DMS79 (cell line): ENCODE results near the gene SAP130.

Source experiments
- DNase-seq: peaks from one replicate; lab custom pipeline; 2025; lab: John Stamatoyannopoulos, UW

Gene SAP130

DNA sequence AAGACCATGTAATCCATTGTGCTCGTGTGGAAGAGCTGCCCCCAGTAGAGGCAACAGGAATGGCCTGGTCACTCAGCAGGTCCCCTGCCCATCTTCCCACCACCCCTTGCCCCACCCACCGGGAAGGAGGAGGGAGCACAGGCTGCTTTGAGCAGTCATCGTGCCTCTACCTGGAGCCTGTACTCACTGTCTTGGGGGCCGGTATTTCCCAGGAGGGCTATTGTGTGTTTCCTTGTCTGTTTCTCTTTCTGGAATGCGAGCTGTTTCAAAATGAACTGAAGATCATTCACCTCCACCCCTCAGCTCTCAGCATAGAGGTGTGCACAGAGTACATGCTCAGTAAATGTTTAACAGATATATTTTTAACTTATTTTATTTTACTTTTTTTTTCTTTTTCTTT, 134.4 kb downstream of the SAP130 start:
- DNase-seq, result no peak

GRCh38 chr2:127893033-127893432, 134.8 kb downstream of the SAP130 start:
- DNase-seq, result no peak

- no peak for DNase-seq
These were observed 136.0 kb downstream of the SAP130 start for GRCh38 chr2:127891811-127892210.
